B cell (primary cell): Measurements from ENCODE around the gene LDLRAD3. TPM values are rescaled to one million over a fixed set of nuclear protein-coding genes. Genes with fewer than 3 reads are reported as not detected.

ENCODE experiments used
- ATAC-seq: fragments of 200-7000 bp; cut with Tn5 transposase; one replicate; pipeline ENCODE4 v1.10.0; 2021; ENCODE audit warnings: low read depth, mild to moderate bottlenecking, moderate number of reproducible peaks, moderate library complexity
- CTCF ChIA-PET: fragments of 350-600 bp; sonication (Branson Sonifier 250); formaldehyde crosslinking; loops from one replicate; lab custom pipeline; 2021; ENCODE audit warnings: antibody characterized with exemption, inconsistent platforms; lab: Charles Lee
- POLR2A ChIA-PET: fragments of 350-600 bp; sonication (Branson Sonifier 250); formaldehyde crosslinking; loops from one replicate; lab custom pipeline; 2021; ENCODE audit warnings: antibody characterized with exemption; lab: Charles Lee
- DNase-seq: peaks from one replicate; pipeline ENCODE4 v3.0.0; 2013
- H2AFZ ChIP-seq: 2 replicates; pipeline ENCODE4 v1.6.1; 2012; ENCODE audit warnings: mild to moderate bottlenecking, low read depth, low read length; ENCODE audit not compliant: insufficient read depth, poor library complexity, severe bottlenecking
- H3K27ac ChIP-seq, 2 donors: 1 replicate in 1 of 2; 2 replicates in 1 of 2; pipeline ENCODE4 v1.5.1; 2012 to 2013; ENCODE audit warnings: low read length in 2 of 2, mild to moderate bottlenecking in 2 of 2, moderate library complexity in 1 of 2
- H3K27me3 ChIP-seq, 4 experiments: fragments of 200-600 bp in 1 of 4; sonication (generic) in 1 of 4; replicated peaks in 1 of 4; 1 replicate in 2 of 4; 2 replicates in 2 of 4; pipeline versions ENCODE4 v1.6.1 to v1.7.0; 2013 to 2016; ENCODE audit warnings: low read length in 3 of 4, mild to moderate bottlenecking in 2 of 4, mixed read lengths in 1 of 4, moderate library complexity in 1 of 4; ENCODE audit not compliant: insufficient read depth in 4 of 4, control insufficient read depth in 3 of 4; ENCODE audit errors: control extremely low read depth in 1 of 4
- H3K36me3 ChIP-seq, 2 experiments: replicated peaks in 1 of 2; 1 replicate in 1 of 2; 2 replicates in 1 of 2; pipeline versions ENCODE4 v1.6.1 to v1.7.1; 2013; ENCODE audit warnings: low read length in 1 of 2; ENCODE audit not compliant: insufficient read depth in 2 of 2, control insufficient read depth in 1 of 2; ENCODE audit errors: control extremely low read depth in 1 of 2, extremely low read depth in 1 of 2
- H3K4me1 ChIP-seq, 2 donors: fragments of 200-600 bp in 1 of 2; sonication (generic) in 1 of 2; 1 replicate in 1 of 2; 2 replicates in 1 of 2; pipeline versions ENCODE4 v1.5.1 to v1.6.1; 2013 to 2017; ENCODE audit warnings: low read length in 2 of 2; ENCODE audit not compliant: control insufficient read depth in 2 of 2, insufficient read depth in 2 of 2
- H3K4me2 ChIP-seq: replicated peaks from 2 replicates; pipeline ENCODE3; 2012; ENCODE audit warnings: mild to moderate bottlenecking, low read depth, low read length; ENCODE audit not compliant: poor library complexity, severe bottlenecking
- H3K4me3 ChIP-seq, 5 experiments: fragments of 200-600 bp in 1 of 5; sonication (generic) in 1 of 5; 1 replicate in 3 of 5; 2 replicates in 2 of 5; pipeline versions ENCODE4 v1.5.1 to v1.7.0; 2011 to 2016; ENCODE audit warnings: low read length in 4 of 5, mild to moderate bottlenecking in 4 of 5, low read depth in 2 of 5, control low read depth in 1 of 5, moderate library complexity in 1 of 5; ENCODE audit not compliant: insufficient read depth in 1 of 5; ENCODE audit errors: control extremely low read depth in 1 of 5, extremely low read depth in 1 of 5
- H3K79me2 ChIP-seq: fragments of 200-600 bp; sonication (generic); one replicate; pipeline ENCODE4 v1.6.0; 2016; ENCODE audit warnings: low read length; ENCODE audit not compliant: control insufficient read depth, insufficient read depth
- H3K9ac ChIP-seq: fragments of 200-600 bp; sonication (generic); 2 replicates; pipeline ENCODE4 v1.6.1; 2017; ENCODE audit warnings: mild to moderate bottlenecking, low read length, moderate library complexity
- H3K9me3 ChIP-seq, 3 donors: one replicate each; pipeline versions ENCODE4 v1.6.1 to v1.7.1; 2013; ENCODE audit warnings: low read length in 2 of 3; ENCODE audit not compliant: control insufficient read depth in 2 of 3, insufficient read depth in 1 of 3; ENCODE audit errors: control extremely low read depth in 1 of 3
- H4K20me1 ChIP-seq: 2 replicates; pipeline ENCODE4 v1.6.0; 2012; ENCODE audit warnings: mild to moderate bottlenecking, low read length; ENCODE audit not compliant: insufficient read depth, control insufficient read depth, poor library complexity, severe bottlenecking
- H3K27ac Mint-ChIP-seq: one replicate; pipeline ENCODE4 v1.8.0; 2021; ENCODE audit warnings: mixed read lengths
- H3K27me3 Mint-ChIP-seq: one replicate; pipeline ENCODE4 v1.8.0; 2021; ENCODE audit warnings: mixed read lengths
- H3K4me1 Mint-ChIP-seq: one replicate; pipeline ENCODE4 v1.8.0; 2021; ENCODE audit warnings: mixed read lengths
- H3K4me3 Mint-ChIP-seq: one replicate; pipeline ENCODE4 v1.8.0; 2021; ENCODE audit warnings: mixed read lengths
- H3K9me3 Mint-ChIP-seq: one replicate; pipeline ENCODE4 v1.8.0; 2022; ENCODE audit warnings: mixed read lengths; ENCODE audit not compliant: insufficient read depth
- CTCF ChIP-seq: fragments of 200-600 bp; IDR thresholded peaks from one replicate; pipeline ENCODE4 v1.8.0; 2022; ENCODE audit warnings: antibody characterized with exemption, mild to moderate bottlenecking
- EZH2 ChIP-seq: IDR thresholded peaks from 2 replicates; pipeline ENCODE4 v1.6.1; 2012; ENCODE audit warnings: borderline replicate concordance, low read depth, mild to moderate bottlenecking, moderate library complexity, low read length; ENCODE audit not compliant: insufficient read depth, poor library complexity, severe bottlenecking
- WGBS: methylation state at CpG from one replicate; pipeline ENCODE4 v1.1.5; 2013; ENCODE audit warnings: missing lambda C conversion rate; ENCODE audit not compliant: insufficient coverage; 5-methylcytosine and 5-hydroxymethylcytosine counted together
- intact Hi-C: fragments of 100-400 bp; cut with micrococcal nuclease; formaldehyde crosslinking; loops from one replicate; pipeline ENCODE4 v1.10.0; 2022
- polyA plus RNA-seq: library from polyadenylated mRNA; depleted of rRNA; stranded (reverse); fragments of >200 nt; gene quantifications from 2 replicates; pipeline ENCODE4 v1.2.3, GENCODE V29; 2012
- total RNA-seq, 2 donors: library from RNA; stranded (reverse); fragments of 120-200 nt in 1 of 2; gene quantifications; 1 replicate in 1 of 2; 2 replicates in 1 of 2; pipeline versions ENCODE4 v1.2.3 to v1.2.4, GENCODE V29; 2013 to 2022

The LDLRAD3 gene
- total and polyA plus RNA-seq, 2 donors (not counting 1 experiment from before 2014, with no cell fraction given): 0.01 TPM; not detected in 1

GRCh38 chr11:36261094-36261493 is 317.2 kb downstream of the LDLRAD3 start:
- no peaks in the 10 kb centered on the region for H3K4me1 ChIP-seq
- ATAC-seq (no peak), DNase-seq (no peak)
- H3K4me3 Mint-ChIP-seq: no peak overlapping the region
- H3K4me3 ChIP-seq: no peak overlapping the region
- 88% methylated on average over 4 of the region's 4 CpGs for WGBS
- no peak overlapping the region for H3K9ac ChIP-seq
- no peaks in the 10 kb centered on the region for H3K4me1 Mint-ChIP-seq
- H3K27ac Mint-ChIP-seq: no peak overlapping the region
- no peaks in the 10 kb centered on the region for H3K79me2 ChIP-seq
- H3K27me3 ChIP-seq: peaks cover 0 to 6% (median 1%) of the 10 kb centered on the region in 4 experiments
- ChIA-PET POLR2A (no interaction called here), CTCF (interaction anchor here (0.7 kb wide), 1 partner anchor 409 kb away, joined by 3 read pairs; no protein-coding TSS in a partner anchor)
- no peaks in the 10 kb centered on the region for H4K20me1 ChIP-seq
- TF ChIP-seq CTCF (no peak), EZH2 (no peak)
- peaks cover 0 to 4% (median 0%) of the 10 kb centered on the region in 3 donors for H3K9me3 ChIP-seq
- H2AFZ ChIP-seq: no peak overlapping the region
- H3K4me2 ChIP-seq: no peak overlapping the region
- no peaks in the 10 kb centered on the region for H3K9me3 Mint-ChIP-seq
- peaks cover 35% of the 10 kb centered on the region for H3K27me3 Mint-ChIP-seq
- no peaks in the 10 kb centered on the region for H3K36me3 ChIP-seq
- no peak overlapping the region for H3K27ac ChIP-seq
- intact Hi-C loops: no loop called here

GRCh38 chr11:36264011-36264972 is 320.4 kb downstream of the LDLRAD3 start:
- no peak overlapping the region for H2AFZ ChIP-seq
- WGBS: 75% methylated on average over 9 of the region's 9 CpGs
- peaks cover 20% of the 10 kb centered on the region for H3K27me3 Mint-ChIP-seq
- ATAC-seq (no peak), DNase-seq (no peak)
- intact Hi-C loops: no loop called here
- no peak for TF ChIP-seq EZH2
- TF ChIP-seq CTCF: no peak
- H3K4me1 Mint-ChIP-seq: no peaks in the 10 kb centered on the region
- H3K27ac ChIP-seq: no peak overlapping the region
- no peak overlapping the region for H3K4me3 Mint-ChIP-seq
- H3K27ac Mint-ChIP-seq: no peak overlapping the region
- H3K27me3 ChIP-seq: peaks cover 0 to 6% (median 1%) of the 10 kb centered on the region in 4 experiments
- no peaks in the 10 kb centered on the region for H3K4me1 ChIP-seq
- no peaks in the 10 kb centered on the region for H3K79me2 ChIP-seq
- H3K9me3 Mint-ChIP-seq: no peaks in the 10 kb centered on the region
- no peaks in the 10 kb centered on the region for H3K9me3 ChIP-seq
- no peaks in the 10 kb centered on the region for H3K36me3 ChIP-seq
- no peaks in the 10 kb centered on the region for H4K20me1 ChIP-seq
- H3K9ac ChIP-seq: no peak overlapping the region
- H3K4me3 ChIP-seq: no peak overlapping the region
- ChIA-PET CTCF (interaction anchor here (0.8 to 4.1 kb wide), 5 partner anchors 10 to 649 kb away, joined by 3 to 20 read pairs (median 14); partner anchors contain the start of gene FJX1), POLR2A (no interaction called here)
- no peak overlapping the region for H3K4me2 ChIP-seq
